ENCODE results near the gene RAI1. TPM values are rescaled to one million over a fixed set of nuclear protein-coding genes. Genes with fewer than 3 reads are reported as not detected.

The RAI1 gene
- total RNA-seq, 1 donor from 2014 or later: 31.1 TPM

DNA sequence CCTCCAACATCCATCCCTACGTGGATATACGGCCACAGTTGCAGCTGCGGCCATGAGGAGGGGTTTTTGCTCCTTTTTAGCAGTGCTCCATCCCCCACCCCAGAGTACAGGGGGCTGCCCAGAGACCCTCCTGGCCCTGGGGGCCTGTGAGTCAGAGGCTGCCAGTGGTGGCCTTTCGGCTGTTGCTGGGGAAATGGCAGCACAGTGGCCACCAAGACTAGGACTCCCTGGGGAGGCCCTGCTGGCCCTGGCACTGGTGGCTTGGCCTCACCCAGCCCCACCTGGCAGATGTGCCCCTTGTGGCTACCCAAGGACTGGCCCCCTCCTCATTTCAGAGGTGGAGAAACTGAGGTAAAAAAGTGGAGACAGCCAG is 29.1 kb downstream of the RAI1 start:
- H3K36me3 ChIP-seq: no peaks in the 10 kb centered on the region
- H3K27ac ChIP-seq: peak overlapping the region; percentile 82
- ATAC-seq (no peak), DNase-seq (no peak)
- H3K4me3 ChIP-seq: no peak overlapping the region
- TF ChIP-seq, protein P1, sequence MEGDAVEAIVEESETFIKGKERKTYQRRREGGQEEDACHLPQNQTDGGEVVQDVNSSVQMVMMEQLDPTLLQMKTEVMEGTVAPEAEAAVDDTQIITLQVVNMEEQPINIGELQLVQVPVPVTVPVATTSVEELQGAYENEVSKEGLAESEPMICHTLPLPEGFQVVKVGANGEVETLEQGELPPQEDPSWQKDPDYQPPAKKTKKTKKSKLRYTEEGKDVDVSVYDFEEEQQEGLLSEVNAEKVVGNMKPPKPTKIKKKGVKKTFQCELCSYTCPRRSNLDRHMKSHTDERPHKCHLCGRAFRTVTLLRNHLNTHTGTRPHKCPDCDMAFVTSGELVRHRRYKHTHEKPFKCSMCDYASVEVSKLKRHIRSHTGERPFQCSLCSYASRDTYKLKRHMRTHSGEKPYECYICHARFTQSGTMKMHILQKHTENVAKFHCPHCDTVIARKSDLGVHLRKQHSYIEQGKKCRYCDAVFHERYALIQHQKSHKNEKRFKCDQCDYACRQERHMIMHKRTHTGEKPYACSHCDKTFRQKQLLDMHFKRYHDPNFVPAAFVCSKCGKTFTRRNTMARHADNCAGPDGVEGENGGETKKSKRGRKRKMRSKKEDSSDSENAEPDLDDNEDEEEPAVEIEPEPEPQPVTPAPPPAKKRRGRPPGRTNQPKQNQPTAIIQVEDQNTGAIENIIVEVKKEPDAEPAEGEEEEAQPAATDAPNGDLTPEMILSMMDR (IDR thresholded peaks at IDR 0.05): no peak
- peaks cover 53% of the 10 kb centered on the region for H3K4me1 ChIP-seq
- H3K27me3 ChIP-seq (ENCODE audit: low read depth): no peaks in the 10 kb centered on the region
- no peaks in the 10 kb centered on the region for H3K9me3 ChIP-seq
- intact Hi-C loops (cut with DNase I): no loop called here

DNA sequence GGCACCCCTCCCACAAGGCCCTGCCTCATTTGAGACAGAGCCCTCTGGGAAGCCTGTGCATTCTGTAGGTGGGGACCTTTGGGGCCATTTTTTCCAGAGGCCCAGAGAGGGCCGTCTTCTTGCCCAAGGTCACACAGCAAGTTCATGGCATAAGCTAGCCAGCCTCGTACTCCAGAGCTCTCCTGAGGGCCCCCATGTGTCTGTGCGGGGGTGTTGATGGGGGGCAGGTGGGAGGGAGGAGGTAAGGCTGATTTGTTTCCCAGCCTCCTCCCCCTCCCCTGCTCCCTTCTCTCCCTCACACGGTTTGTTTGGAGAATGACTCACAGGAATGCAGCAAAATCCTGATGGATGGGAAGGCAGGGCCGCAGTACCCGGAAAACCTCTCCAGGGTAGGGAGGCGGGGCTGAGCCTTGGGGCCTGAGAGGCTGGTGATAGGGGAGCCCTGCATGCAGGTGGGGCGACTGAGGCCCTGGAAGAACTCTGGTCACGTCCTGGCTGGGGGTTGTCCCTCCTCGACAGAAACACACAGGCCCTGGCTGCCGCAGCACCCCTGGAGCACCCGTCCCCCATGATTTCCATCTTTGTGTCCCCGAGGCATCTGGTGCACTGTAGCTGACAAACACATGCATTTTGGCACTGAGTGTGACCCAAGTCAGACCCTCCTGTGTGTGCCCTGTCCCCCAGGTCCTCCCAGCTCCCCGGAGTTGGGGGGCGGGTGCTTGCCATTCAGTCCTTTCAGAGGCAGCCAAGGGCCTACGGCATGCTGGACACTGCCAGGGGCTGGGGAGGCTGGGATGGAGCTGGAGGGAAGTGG is 29.7 kb downstream of the RAI1 start:
- intact Hi-C loops (cut with DNase I): no loop called here
- H3K27ac ChIP-seq: peak overlapping the region; percentile 82

GRCh38 chr17:17711641-17712162 is 30.4 kb downstream of the RAI1 start:
- Histone ChIP-seq H3K9me3 (no peaks in the 10 kb centered on the region), H3K4me1 (peaks cover 53% of the 10 kb centered on the region), H3K36me3 (no peaks in the 10 kb centered on the region), H3K27me3 (ENCODE audit: low read depth) (no peaks in the 10 kb centered on the region), H3K4me3 (no peak overlapping the region), H3K27ac (peak overlapping the region; percentile 82)
- peak; percentile 32 to 45 for ATAC-seq
- intact Hi-C loops (cut with DNase I): no loop called here
- TF ChIP-seq, protein P1 (IDR thresholded peaks at IDR 0.05): no peak
- DNase-seq: no peak

More for the DNA sequence above, 29.7 kb downstream of the RAI1 start:
- ATAC-seq (peak; percentile 94 to 95), DNase-seq (peak; percentile 92)
- Histone ChIP-seq H3K27me3 (ENCODE audit: low read depth) (no peaks in the 10 kb centered on the region), H3K9me3 (no peaks in the 10 kb centered on the region), H3K4me3 (no peak overlapping the region), H3K36me3 (no peaks in the 10 kb centered on the region), H3K4me1 (peaks cover 53% of the 10 kb centered on the region)
- TF ChIP-seq, protein P1 (IDR thresholded peaks at IDR 0.05): no peak

DNA sequence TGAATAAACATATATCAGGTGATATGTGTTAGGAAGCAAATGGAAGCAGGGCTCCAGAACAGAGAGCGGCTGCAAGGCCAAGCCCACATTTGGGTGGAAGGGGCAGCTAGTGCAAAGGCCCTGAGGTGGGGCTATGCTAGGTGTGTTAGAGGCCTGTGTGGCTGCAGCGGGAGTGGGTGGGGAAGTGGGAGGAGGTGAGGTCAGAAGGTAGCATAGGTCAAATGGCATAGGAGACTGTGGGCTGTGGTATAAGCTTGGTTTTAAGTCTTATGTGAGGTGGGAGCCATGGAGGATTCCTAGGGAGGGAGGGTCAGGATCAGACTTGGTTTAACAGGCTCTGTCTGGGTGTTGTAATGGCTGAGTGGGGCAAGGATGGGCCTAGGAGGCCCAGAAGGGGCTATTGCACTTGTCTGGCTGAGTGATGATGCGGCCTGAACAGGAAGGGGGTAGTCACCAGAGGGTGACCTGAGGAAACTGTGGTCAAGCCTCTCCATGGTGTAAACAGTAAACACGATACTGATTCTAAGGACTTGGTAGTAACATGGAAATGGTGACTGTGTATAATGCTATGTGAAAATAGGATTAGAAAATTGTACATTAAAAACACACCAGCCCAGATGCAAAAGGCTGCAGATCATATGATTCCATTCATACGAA is 31.1 kb downstream of the RAI1 start:
- Histone ChIP-seq H3K27ac (peak overlapping the region; percentile 82), H3K27me3 (ENCODE audit: low read depth) (no peaks in the 10 kb centered on the region), H3K4me1 (peaks cover 53% of the 10 kb centered on the region), H3K36me3 (no peaks in the 10 kb centered on the region), H3K4me3 (no peak overlapping the region), H3K9me3 (no peaks in the 10 kb centered on the region)
- intact Hi-C loops (cut with DNase I): no loop called here
- TF ChIP-seq, protein P1 (IDR thresholded peaks at IDR 0.05): no peak
- ATAC-seq (no peak), DNase-seq (no peak)

DNA sequence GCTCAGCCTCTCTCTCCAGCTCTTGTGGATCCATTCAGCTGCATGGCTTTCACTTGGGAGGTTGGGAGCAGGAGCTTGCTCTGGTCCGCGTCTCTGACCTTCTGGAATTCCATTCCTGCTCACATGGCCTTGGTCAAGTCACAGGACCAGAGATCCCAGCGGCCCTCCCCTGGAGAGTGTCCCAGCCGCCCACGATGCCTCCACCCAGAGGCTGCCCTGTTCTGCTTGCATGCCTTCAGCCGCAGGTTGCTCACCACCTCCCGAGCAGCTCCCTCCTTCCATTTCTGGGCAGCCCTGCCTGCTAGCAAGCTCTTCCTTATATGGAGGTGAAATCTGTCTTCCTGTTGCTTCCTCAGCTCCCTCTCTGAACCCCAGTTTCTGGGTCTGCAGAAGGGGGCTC is 32.6 kb downstream of the RAI1 start:
- ATAC-seq (peak in 1 of 2 donors; percentile 23), DNase-seq (peak; percentile 66)
- Histone ChIP-seq H3K9me3 (no peaks in the 10 kb centered on the region), H3K27me3 (ENCODE audit: low read depth) (no peaks in the 10 kb centered on the region), H3K27ac (peak overlapping the region; percentile 32), H3K36me3 (no peaks in the 10 kb centered on the region), H3K4me1 (peaks cover 53% of the 10 kb centered on the region), H3K4me3 (no peak overlapping the region)
- TF ChIP-seq, protein P1 (IDR thresholded peaks at IDR 0.05): no peak
- intact Hi-C loops (cut with DNase I): no loop called here
